Upper lobe of right lung (tissue), 1 donor: Measurements from ENCODE around the gene NBEA. TPM values are rescaled to one million over a fixed set of nuclear protein-coding genes. Genes with fewer than 3 reads are reported as not detected.

ENCODE experiments used
- ATAC-seq: fragments of 200-7000 bp; cut with Tn5 transposase; one replicate; pipeline ENCODE4 v1.9.1; 2020; ENCODE audit warnings: mild to moderate bottlenecking, moderate library complexity
- DNase-seq: peaks from one replicate; pipeline ENCODE4 v3.0.0-alpha.2; 2020
- H3K27ac ChIP-seq: fragments of 200-600 bp; one replicate; pipeline ENCODE4 v1.8.0; 2022
- H3K27me3 ChIP-seq: fragments of 200-600 bp; one replicate; pipeline ENCODE4 v1.8.0; 2022; ENCODE audit warnings: mild to moderate bottlenecking
- H3K36me3 ChIP-seq: fragments of 200-600 bp; one replicate; pipeline ENCODE4 v1.8.0; 2022
- H3K4me1 ChIP-seq: fragments of 200-600 bp; one replicate; pipeline ENCODE4 v1.8.0; 2022
- H3K4me3 ChIP-seq: fragments of 200-600 bp; one replicate; pipeline ENCODE4 v1.8.0; 2022; ENCODE audit warnings: mild to moderate bottlenecking
- H3K9me3 ChIP-seq: fragments of 200-600 bp; one replicate; pipeline ENCODE4 v1.8.0; 2022
- CTCF ChIP-seq: fragments of 200-600 bp; IDR thresholded peaks from one replicate; pipeline ENCODE4 v1.8.0; 2022; ENCODE audit warnings: antibody characterized with exemption
- intact Hi-C: fragments of 100-400 bp; cut with DNase I; formaldehyde crosslinking; loops from one replicate; pipeline ENCODE4 v1.11.0; 2022
- total RNA-seq: library from RNA; stranded (reverse); fragmentation: NEBNext Ultra II Directional; extraction: Animal tissue kit (Norgen Biotek cat#: 25700); gene quantifications from one replicate; pipeline ENCODE4 v1.2.1, GENCODE V29; 2021
- donor health status: DM: no; HTN: yes; CAD: no; lungs with severe emphysema.

NBEA gene
- total RNA-seq, 1 donor from 2014 or later = 5.6 TPM

DNA sequence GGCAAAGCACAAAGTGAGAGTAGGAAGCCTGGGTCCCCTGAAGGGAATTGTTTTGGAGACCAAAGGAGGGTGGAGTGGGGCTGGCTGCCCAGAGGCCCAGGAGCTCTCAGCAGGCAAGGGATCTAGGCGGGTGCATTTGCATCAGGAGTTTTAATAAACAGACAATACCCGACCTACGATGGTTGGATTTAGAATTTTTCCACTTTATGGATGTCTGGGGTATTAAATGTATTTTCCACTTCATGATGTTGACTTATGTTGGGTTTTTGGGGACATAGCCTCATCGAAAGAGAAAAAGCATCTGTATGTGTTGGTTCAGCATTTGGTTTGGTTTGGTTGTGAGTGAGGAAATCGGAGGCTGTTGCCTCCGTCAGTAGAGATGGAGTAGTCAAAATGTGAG is 739.6 kb downstream of the NBEA start:
- intact Hi-C loops = no loop called here
- no peaks in the 10 kb centered on the region for H3K36me3 ChIP-seq
- no peak overlapping the region for H3K27ac ChIP-seq
- no peak overlapping the region for H3K4me3 ChIP-seq
- H3K4me1 ChIP-seq = no peaks in the 10 kb centered on the region
- no peak for TF ChIP-seq CTCF
- no peaks in the 10 kb centered on the region for H3K9me3 ChIP-seq
- DNase-seq (no peak), ATAC-seq (no peak)
- no peaks in the 10 kb centered on the region for H3K27me3 ChIP-seq

DNA sequence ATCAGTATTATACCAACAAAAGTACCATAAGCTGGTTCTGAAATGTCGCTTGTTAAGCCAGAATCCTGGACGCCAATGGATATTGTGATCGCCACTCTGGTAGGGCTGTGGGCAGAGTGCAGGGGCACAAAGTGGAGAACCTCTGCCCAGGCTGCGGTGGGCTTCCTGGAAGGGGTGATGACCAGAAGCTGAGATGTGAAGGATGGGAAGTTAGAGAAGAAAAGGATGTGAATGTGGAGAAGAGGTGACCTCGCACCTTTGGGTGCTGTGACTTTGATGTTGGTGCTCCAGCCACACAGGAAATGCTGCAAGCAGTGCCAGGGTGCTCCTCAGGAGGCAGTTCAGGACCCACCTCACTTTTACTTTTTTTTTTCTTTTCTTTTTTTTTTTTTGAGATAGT is 742.4 kb downstream of the NBEA start:
- H3K36me3 ChIP-seq = no peaks in the 10 kb centered on the region
- H3K9me3 ChIP-seq = no peaks in the 10 kb centered on the region
- DNase-seq (no peak), ATAC-seq (no peak)
- no peak for TF ChIP-seq CTCF
- no peaks in the 10 kb centered on the region for H3K27me3 ChIP-seq
- intact Hi-C loops = no loop called here
- no peaks in the 10 kb centered on the region for H3K4me1 ChIP-seq
- H3K27ac ChIP-seq = no peak overlapping the region
- H3K4me3 ChIP-seq = no peak overlapping the region

- no peak for TF ChIP-seq CTCF
- ATAC-seq = no peak
- intact Hi-C loops = no loop called here
Measured at GRCh38 chr13:35687336-35687735, 745.3 kb downstream of the NBEA start.

DNA sequence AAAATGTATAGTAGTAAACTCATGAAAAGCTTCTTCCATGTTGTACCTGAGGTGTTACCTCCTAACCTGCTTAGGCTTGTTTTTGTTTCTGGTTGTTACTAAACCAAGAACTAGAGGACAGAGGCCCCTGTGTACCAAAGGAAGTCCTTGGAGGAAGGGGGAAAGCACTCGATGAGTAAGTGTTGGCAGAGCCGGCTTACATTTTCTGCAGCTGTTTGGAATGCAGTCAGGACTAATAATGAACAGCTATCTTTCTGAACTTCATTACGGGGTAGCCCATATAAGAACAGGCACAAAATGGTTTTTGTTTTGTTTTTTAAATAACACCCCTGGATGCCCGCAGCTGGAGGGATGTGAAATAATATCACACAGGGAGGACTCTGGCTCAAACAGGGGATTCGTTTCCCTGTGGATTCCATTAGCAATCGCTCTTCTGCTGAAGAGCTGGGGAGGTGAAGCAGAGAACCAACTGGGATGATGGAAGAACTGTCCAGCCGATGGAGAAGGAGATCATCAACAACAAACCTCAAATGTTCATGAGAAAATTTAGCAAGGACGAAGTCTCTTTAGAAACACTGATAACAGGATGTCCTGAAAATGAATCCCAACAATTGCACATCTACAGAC is 748.6 kb downstream of the NBEA start:
- H3K4me3 ChIP-seq = no peak overlapping the region
- DNase-seq = no peak
- H3K36me3 ChIP-seq = no peaks in the 10 kb centered on the region
- ATAC-seq = no peak
- H3K27me3 ChIP-seq = no peaks in the 10 kb centered on the region
- intact Hi-C loops = no loop called here
- H3K4me1 ChIP-seq = no peaks in the 10 kb centered on the region
- H3K9me3 ChIP-seq = no peaks in the 10 kb centered on the region
- no peak overlapping the region for H3K27ac ChIP-seq
- no peak for TF ChIP-seq CTCF

More at GRCh38 chr13:35687336-35687735, 745.3 kb downstream of the NBEA start:
- Histone ChIP-seq H3K4me3 (no peak overlapping the region), H3K27ac (no peak overlapping the region), H3K36me3 (no peaks in the 10 kb centered on the region), H3K27me3 (no peaks in the 10 kb centered on the region), H3K9me3 (no peaks in the 10 kb centered on the region), H3K4me1 (no peaks in the 10 kb centered on the region)
- DNase-seq = no peak

GRCh38 chr13:35693134-35693784 is 751.2 kb downstream of the NBEA start:
- Histone ChIP-seq H3K27ac (no peak overlapping the region), H3K36me3 (no peaks in the 10 kb centered on the region), H3K4me1 (no peaks in the 10 kb centered on the region), H3K9me3 (no peaks in the 10 kb centered on the region), H3K27me3 (no peaks in the 10 kb centered on the region), H3K4me3 (no peak overlapping the region)
- no peak for ATAC-seq
- no peak for TF ChIP-seq CTCF
- DNase-seq = no peak
- intact Hi-C loops = no loop called here
